ENCODE results near the gene MARVELD3.
"Not testable (repeated sequence)": the region's sequence is repeated elsewhere in the genome, so short reads cannot be mapped to it uniquely, and the experiment has no call there.

The MARVELD3 gene

GRCh38 chr16:71614956-71615355 is 11.0 kb upstream of the MARVELD3 start:
- in situ Hi-C loops (cut with MboI; ENCODE audit: low pct_unique_long_range_greater_than_20kb, low sequenced_read_pairs); DNase-seq: not testable (repeated sequence)

DNA sequence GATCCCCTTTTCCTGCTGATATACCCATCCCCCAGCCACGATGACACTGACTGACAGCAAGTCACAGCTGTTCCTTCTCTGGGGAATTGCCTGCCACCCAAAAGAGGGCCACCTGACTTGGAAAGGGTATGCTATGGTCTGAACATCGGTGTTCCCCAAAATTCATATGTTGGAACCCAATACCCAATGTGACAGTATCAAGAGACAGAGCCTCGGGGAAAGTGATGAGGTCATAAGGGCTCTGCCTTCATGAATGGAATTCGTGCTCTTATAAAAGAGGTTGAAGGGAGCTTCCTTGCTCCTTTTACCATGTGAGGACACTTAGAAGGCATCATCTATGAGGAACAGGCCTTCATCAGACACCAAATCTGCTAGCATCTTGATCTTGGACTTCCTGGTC is 7.6 kb upstream of the MARVELD3 start:
- in situ Hi-C loops (cut with MboI; ENCODE audit: low pct_unique_long_range_greater_than_20kb, low sequenced_read_pairs): no loop called here
- no peak for DNase-seq

GRCh38 chr16:71622088-71622487 is 3.9 kb upstream of the MARVELD3 start:
- DNase-seq: no peak
- in situ Hi-C loops (cut with MboI; ENCODE audit: low pct_unique_long_range_greater_than_20kb, low sequenced_read_pairs): no loop called here

- no peak for DNase-seq
- in situ Hi-C loops (cut with MboI; ENCODE audit: low pct_unique_long_range_greater_than_20kb, low sequenced_read_pairs): no loop called here
Measured at GRCh38 chr16:71623597-71623996, 2.4 kb upstream of the MARVELD3 start.

DNA sequence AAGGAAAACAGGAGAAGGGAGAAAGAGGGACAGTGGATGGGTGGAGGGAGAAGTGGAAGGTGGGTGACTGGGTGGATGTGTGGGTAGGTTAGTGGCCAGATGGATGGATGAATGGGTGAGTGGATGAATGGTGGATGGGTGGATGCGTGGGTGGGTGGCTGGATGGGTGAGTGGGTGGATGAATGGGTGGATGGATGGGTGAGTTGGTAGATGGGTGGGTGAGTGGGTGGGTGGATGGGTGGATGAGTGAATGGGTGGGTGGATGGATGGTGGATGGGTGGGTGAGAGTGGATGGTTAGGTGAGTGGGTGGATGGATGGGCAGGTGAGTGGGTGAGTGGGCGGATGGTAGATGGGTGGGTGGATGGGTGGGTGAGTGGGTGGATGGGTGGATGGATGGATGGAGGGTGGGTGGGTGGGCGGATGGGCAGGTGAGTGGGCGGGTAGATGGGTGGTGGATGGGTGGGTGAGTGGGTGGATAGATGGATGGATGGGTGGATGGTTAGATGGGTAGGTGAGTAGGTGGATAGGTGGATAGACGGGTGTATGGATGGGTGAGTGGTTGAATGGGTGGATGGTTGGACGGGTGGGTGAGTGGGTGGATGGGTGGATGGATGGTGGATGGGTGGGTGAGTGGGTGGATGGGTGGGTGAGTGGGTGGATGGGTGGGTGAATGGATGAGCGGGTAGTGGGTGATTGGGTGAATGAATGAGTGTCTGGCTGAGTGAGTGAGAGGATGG is 702 bp upstream of the MARVELD3 start:
- no peak for DNase-seq
- in situ Hi-C loops (cut with MboI; ENCODE audit: low pct_unique_long_range_greater_than_20kb, low sequenced_read_pairs): no loop called here

- in situ Hi-C loops (cut with MboI; ENCODE audit: low pct_unique_long_range_greater_than_20kb, low sequenced_read_pairs): no loop called here
- DNase-seq: no peak
Measured at GRCh38 chr16:71626858-71627213, 852 bp downstream of the MARVELD3 start.

- no peak for DNase-seq
- in situ Hi-C loops (cut with MboI; ENCODE audit: low pct_unique_long_range_greater_than_20kb, low sequenced_read_pairs): no loop called here
Measured at GRCh38 chr16:71627731-71628181, 1.8 kb downstream of the MARVELD3 start.

GRCh38 chr16:71628810-71629209 is 2.8 kb downstream of the MARVELD3 start:
- in situ Hi-C loops (cut with MboI; ENCODE audit: low pct_unique_long_range_greater_than_20kb, low sequenced_read_pairs): no loop called here
- no peak for DNase-seq

DNA sequence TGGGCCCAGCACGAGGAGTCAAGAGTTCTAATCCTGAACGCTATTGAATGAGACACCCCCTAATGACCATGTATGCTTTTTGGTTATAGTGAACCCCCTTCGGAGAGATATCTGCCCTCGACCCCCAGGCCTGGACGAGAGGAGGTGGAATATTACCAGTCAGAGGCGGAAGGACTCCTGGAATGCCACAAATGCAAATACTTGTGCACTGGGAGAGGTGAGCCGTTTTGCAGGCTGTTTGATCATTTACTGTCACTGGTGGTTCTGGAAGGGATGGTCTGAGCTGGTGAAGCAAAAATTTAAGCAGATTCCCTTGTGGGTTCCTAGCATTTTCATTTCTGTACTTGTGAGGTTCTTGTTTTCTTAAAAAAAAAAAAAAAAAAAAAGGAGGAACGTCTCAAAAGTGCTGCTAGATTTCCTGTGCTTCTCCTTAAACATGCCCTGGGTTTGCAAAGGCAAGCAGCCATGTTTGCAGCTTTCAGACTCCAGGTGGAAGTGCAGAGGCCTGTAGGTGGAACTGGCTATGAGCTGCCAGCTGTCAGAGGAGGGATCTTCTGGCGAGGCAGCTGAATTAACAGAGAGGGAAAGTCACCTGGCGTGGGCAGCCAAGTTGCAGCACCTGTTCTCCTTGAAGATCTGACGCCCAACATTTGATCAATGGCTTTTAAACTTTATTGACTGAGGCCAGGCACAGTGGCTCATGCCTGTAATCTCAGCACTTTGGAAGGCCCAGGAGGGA is 3.5 kb downstream of the MARVELD3 start:
- in situ Hi-C loops (cut with MboI; ENCODE audit: low pct_unique_long_range_greater_than_20kb, low sequenced_read_pairs): no loop called here
- DNase-seq: no peak

DNA sequence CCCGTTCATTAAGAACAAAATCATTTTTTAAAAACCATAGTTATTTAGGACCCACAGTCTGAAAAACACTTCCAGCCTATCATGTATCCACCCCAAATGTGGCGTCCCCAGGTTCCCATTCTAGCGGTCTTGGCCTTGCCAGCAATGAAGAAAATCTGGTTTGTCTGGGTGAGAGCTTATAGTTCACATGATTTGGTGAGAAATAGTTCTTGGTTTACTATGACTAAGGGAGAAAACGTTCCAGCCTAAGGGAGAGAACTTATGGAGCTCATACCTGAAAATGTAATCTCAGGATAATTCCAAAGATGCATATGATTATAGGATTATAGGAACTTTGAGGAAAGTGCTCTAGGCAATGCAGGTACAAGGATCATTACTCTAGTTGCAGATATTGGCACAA is 4.8 kb downstream of the MARVELD3 start:
- no peak for DNase-seq
- in situ Hi-C loops (cut with MboI; ENCODE audit: low pct_unique_long_range_greater_than_20kb, low sequenced_read_pairs): no loop called here

GRCh38 chr16:71631776-71632175 is 5.8 kb downstream of the MARVELD3 start:
- in situ Hi-C loops (cut with MboI; ENCODE audit: low pct_unique_long_range_greater_than_20kb, low sequenced_read_pairs): no loop called here
- no peak for DNase-seq

DNA sequence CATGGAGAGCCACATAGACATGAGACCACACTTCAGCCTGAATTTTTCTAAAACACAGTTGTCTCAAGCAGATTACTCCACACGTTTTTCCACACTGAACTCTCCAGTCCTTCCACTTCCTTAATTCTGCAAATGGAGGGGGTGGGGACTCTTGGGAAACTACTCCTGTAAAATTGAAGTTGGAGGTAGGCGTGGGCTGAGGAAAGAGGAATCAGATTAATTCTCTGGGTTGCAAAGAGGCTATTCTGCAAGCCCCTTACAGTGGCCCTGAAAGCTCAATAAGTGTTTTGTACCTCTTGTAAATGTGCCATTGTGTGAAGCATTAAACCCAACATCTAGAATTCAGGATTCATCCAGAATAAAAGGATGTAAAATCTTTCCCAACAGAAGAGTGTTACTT is 9.6 kb downstream of the MARVELD3 start:
- peak; percentile 45 for DNase-seq
- in situ Hi-C loops (cut with MboI; ENCODE audit: low pct_unique_long_range_greater_than_20kb, low sequenced_read_pairs): no loop called here

DNA sequence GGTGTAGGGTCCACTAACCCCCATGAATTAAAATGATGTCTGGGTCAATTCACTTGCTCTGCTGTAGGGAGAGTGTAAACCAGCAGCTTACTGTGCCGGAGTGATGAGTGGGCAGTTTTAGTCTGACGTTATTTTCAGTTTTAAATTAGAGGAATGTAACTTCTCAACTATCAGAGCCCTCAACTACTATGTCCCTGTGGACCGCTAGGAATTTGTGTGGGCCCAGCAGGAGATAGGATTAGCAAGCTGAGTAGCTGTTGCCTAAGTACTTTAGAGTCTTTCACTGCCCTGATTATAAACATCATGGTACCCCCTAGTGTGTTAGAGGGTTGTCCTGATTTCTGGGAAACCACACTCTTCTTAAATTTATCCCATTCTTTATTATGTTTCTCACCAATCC is 11.4 kb downstream of the MARVELD3 start:
- in situ Hi-C loops (cut with MboI; ENCODE audit: low pct_unique_long_range_greater_than_20kb, low sequenced_read_pairs): no loop called here
- DNase-seq: no peak

DNA sequence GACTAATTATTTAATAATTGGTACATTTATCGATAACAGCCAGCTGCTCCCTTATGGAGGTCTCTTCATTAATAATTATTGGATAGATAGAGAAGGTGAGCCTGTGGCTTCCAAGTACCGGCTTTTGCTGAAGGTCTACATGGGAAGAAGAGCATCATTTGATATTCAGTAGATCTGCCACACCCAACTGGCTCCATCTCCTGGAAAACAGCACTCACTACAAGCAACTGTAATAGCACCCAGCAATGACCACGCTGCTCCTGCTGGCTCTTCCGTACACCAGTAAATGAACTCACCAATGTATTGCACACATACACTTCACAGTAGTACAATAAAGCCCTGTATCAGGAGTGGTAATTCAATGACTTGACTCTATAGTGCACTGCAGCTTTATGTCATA is 19.5 kb downstream of the MARVELD3 start:
- in situ Hi-C loops (cut with MboI; ENCODE audit: low pct_unique_long_range_greater_than_20kb, low sequenced_read_pairs): no loop called here
- peak; percentile 52 for DNase-seq

DNA sequence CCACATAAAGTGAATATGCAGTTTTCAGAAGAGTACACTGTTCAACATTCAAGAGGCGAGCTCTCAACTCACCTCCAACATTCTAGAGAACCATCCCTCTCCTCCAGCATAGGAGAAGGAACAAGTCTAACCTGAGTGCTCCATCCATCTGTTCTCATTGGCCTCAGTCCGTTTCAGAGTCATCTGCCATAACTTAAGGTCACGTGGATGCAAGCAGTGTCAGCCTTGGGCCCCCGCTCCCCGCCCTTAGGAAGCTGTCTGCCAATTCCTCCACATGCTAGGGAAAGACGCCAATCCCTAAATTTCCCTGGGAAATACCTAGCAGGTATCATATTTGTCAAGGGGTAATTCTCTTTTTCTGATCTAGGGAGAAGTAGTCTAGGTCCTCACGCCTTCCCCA is 21.4 kb downstream of the MARVELD3 start:
- DNase-seq: no peak
- in situ Hi-C loops (cut with MboI; ENCODE audit: low pct_unique_long_range_greater_than_20kb, low sequenced_read_pairs): no loop called here

GRCh38 chr16:71648162-71648561 is 22.2 kb downstream of the MARVELD3 start:
- in situ Hi-C loops (cut with MboI; ENCODE audit: low pct_unique_long_range_greater_than_20kb, low sequenced_read_pairs): no loop called here
- no peak for DNase-seq

DNA sequence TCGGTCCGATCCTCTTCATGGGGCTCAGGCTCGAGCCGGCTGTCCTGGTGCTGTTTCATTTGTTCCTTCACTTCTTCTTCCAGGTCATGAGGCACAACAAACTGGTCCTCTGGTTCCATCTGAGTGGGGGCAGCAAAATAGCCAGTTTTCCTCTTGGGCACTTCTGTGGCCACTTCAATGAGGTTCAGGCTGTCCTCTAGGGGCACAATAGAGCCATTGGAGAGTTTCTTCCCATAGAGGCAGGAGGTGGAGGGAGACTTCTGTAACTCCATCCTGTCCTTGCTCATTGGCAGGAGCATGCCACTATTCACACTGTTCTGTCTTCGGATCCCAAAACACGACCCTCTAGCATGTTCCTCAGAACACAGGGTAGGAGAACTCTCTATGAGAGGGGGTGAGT is 22.9 kb downstream of the MARVELD3 start:
- in situ Hi-C loops (cut with MboI; ENCODE audit: low pct_unique_long_range_greater_than_20kb, low sequenced_read_pairs): no loop called here
- DNase-seq: no peak

DNA sequence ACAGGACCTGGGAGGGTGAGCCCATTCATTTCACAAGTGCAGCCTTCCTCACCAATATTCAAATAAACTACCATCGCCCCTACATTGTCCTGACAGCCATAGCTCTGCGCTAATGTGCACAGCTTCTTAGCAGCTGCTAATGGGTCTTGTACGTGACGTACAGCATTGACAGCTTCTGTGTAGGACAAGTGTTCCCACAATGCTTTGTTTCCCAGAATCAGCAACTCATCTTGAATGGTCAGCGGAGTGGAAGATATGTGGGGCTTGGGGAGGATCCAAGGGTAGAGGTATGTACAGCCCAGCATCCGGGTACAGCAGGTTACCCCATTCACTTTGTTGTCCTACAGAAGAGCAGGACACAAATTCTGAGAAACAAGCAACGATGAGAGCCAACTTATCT is 23.7 kb downstream of the MARVELD3 start:
- in situ Hi-C loops (cut with MboI; ENCODE audit: low pct_unique_long_range_greater_than_20kb, low sequenced_read_pairs): no loop called here
- no peak for DNase-seq

GRCh38 chr16:71658771-71659170 is 32.8 kb downstream of the MARVELD3 start:
- DNase-seq: no peak
- in situ Hi-C loops (cut with MboI; ENCODE audit: low pct_unique_long_range_greater_than_20kb, low sequenced_read_pairs): no loop called here

GRCh38 chr16:71659471-71659870 is 33.5 kb downstream of the MARVELD3 start:
- DNase-seq: no peak
- in situ Hi-C loops (cut with MboI; ENCODE audit: low pct_unique_long_range_greater_than_20kb, low sequenced_read_pairs): no loop called here

DNA sequence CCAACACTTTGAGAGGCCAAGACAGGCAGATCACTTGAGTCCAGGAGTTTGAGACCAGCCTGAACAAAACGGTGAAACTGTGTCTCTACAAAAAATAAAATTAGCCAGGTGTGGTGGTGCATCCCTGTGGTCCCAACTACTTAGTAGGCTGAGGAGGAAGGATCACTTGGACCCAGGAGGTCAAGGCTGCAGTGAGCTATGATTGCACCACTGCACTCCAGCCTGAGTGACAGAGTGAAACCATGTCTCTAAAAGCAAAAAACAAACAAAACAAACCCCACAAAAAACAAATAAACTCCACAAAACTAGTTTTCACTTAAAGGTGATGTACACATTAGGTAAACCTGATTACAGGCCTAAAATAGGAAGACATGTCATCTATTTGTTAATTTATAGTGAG is 40.3 kb downstream of the MARVELD3 start:
- no peak for DNase-seq
- in situ Hi-C loops (cut with MboI; ENCODE audit: low pct_unique_long_range_greater_than_20kb, low sequenced_read_pairs): no loop called here

Measured in KBM-7 (cell line).